ENCODE results near the gene ENPP4.
"Not testable (repeated sequence)": the region's sequence is repeated elsewhere in the genome, so short reads cannot be mapped to it uniquely, and the experiment has no call there.

GRCh38 chr6:46119679-46120078 is 10.1 kb upstream of the ENPP4 start:
- not testable (repeated sequence) for TF ChIP-seq TCF4 (CRISPR knock-in tag; IDR thresholded peaks at IDR 0.05; ENCODE audit: borderline replicate concordance); OSR1 (CRISPR knock-in tag; IDR thresholded peaks at IDR 0.05); RARB (CRISPR knock-in tag; IDR thresholded peaks at IDR 0.05); PPARA (CRISPR knock-in tag; IDR thresholded peaks at IDR 0.05; ENCODE audit: borderline replicate concordance); CSDC2 (CRISPR knock-in tag; IDR thresholded peaks at IDR 0.05); BACH2 (CRISPR knock-in tag; IDR thresholded peaks at IDR 0.05; ENCODE audit: borderline replicate concordance); ZNF8 (CRISPR knock-in tag; IDR thresholded peaks at IDR 0.05); ARNTL (CRISPR knock-in tag; IDR thresholded peaks at IDR 0.05; ENCODE audit: borderline replicate concordance, low read depth); PATZ1 (CRISPR knock-in tag; IDR thresholded peaks at IDR 0.05; ENCODE audit: borderline replicate concordance); TOX (CRISPR knock-in tag; IDR thresholded peaks at IDR 0.05; ENCODE audit: borderline replicate concordance)
- TF ChIP-seq, protein P1, sequence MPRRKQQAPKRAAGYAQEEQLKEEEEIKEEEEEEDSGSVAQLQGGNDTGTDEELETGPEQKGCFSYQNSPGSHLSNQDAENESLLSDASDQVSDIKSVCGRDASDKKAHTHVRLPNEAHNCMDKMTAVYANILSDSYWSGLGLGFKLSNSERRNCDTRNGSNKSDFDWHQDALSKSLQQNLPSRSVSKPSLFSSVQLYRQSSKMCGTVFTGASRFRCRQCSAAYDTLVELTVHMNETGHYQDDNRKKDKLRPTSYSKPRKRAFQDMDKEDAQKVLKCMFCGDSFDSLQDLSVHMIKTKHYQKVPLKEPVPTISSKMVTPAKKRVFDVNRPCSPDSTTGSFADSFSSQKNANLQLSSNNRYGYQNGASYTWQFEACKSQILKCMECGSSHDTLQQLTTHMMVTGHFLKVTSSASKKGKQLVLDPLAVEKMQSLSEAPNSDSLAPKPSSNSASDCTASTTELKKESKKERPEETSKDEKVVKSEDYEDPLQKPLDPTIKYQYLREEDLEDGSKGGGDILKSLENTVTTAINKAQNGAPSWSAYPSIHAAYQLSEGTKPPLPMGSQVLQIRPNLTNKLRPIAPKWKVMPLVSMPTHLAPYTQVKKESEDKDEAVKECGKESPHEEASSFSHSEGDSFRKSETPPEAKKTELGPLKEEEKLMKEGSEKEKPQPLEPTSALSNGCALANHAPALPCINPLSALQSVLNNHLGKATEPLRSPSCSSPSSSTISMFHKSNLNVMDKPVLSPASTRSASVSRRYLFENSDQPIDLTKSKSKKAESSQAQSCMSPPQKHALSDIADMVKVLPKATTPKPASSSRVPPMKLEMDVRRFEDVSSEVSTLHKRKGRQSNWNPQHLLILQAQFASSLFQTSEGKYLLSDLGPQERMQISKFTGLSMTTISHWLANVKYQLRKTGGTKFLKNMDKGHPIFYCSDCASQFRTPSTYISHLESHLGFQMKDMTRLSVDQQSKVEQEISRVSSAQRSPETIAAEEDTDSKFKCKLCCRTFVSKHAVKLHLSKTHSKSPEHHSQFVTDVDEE (CRISPR knock-in tag; IDR thresholded peaks at IDR 0.05), result not testable (repeated sequence)

Measured in SK-N-SH treated with all-trans-retinoic acid at 6 μM for 48 hours (cell line).